ENCODE results near the gene EVA1B. TPM values are rescaled to one million over a fixed set of nuclear protein-coding genes. Genes with fewer than 3 reads are reported as not detected.

Gene EVA1B
- total RNA-seq, 1 experiment from 2014 or later, result 79.0 TPM

DNA sequence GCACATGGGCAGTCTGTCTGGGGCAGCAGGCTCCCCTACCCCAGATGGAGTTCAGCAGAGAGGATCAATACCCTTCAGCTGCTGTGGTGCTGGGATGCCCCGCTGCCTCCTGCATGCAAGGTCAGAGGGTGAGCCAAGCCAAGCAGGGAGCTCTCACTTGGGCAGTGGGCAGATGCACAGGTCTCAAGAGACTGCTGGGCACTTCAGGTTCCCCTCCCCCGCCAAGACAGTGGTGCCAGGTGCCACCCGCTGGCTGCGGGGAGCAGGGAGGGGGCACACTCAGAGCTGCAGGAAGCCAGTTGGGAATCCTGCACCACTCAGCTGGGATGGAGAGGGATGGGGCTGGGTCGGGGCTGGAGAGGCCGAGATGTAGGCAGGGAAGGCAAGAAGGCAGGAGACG is 15.8 kb upstream of the EVA1B start:
- in situ Hi-C loops (cut with HindIII; ENCODE audit: low pct_unique_long_range_greater_than_20kb, low sequenced_read_pairs), result no loop called here
- H3K27me3 ChIP-seq (ENCODE audit: control insufficient read depth, insufficient read depth, low read length), result no peaks in the 10 kb centered on the region
- no peak for DNase-seq (ENCODE audit: low read depth, low spot score)
- BruUV-seq (replicated peaks), result no TSS peak
- H3K9me3 ChIP-seq (ENCODE audit: control insufficient read depth, insufficient read depth, low read depth, low read length), result no peaks in the 10 kb centered on the region
- ChIA-PET CTCF (interaction anchor here (0.5 kb wide), 1 partner anchor 57 kb away, joined by 3 read pairs; no protein-coding TSS in a partner anchor), POLR2A (no interaction called here)
- H3K36me3 ChIP-seq (ENCODE audit: control insufficient read depth, insufficient read depth, low read length), result no peaks in the 10 kb centered on the region
- TF ChIP-seq, protein P1, sequence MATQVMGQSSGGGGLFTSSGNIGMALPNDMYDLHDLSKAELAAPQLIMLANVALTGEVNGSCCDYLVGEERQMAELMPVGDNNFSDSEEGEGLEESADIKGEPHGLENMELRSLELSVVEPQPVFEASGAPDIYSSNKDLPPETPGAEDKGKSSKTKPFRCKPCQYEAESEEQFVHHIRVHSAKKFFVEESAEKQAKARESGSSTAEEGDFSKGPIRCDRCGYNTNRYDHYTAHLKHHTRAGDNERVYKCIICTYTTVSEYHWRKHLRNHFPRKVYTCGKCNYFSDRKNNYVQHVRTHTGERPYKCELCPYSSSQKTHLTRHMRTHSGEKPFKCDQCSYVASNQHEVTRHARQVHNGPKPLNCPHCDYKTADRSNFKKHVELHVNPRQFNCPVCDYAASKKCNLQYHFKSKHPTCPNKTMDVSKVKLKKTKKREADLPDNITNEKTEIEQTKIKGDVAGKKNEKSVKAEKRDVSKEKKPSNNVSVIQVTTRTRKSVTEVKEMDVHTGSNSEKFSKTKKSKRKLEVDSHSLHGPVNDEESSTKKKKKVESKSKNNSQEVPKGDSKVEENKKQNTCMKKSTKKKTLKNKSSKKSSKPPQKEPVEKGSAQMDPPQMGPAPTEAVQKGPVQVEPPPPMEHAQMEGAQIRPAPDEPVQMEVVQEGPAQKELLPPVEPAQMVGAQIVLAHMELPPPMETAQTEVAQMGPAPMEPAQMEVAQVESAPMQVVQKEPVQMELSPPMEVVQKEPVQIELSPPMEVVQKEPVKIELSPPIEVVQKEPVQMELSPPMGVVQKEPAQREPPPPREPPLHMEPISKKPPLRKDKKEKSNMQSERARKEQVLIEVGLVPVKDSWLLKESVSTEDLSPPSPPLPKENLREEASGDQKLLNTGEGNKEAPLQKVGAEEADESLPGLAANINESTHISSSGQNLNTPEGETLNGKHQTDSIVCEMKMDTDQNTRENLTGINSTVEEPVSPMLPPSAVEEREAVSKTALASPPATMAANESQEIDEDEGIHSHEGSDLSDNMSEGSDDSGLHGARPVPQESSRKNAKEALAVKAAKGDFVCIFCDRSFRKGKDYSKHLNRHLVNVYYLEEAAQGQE (IDR thresholded peaks at IDR 0.05; ENCODE audit: insufficient read depth in 1 of 2, low read depth in 2 of 2, low read length in 1 of 2), result no peak
- TF ChIP-seq POLR2AphosphoS5 (IDR thresholded peaks at IDR 0.05; ENCODE audit: low read depth, low read length) (no peak), SIN3A (IDR thresholded peaks at IDR 0.05; ENCODE audit: borderline replicate concordance, insufficient read depth, low read depth, low read length) (no peak), TCF7L2 (IDR thresholded peaks at IDR 0.05; ENCODE audit: low read depth, low read length) (no peak)
- TF ChIP-seq, protein P2, sequence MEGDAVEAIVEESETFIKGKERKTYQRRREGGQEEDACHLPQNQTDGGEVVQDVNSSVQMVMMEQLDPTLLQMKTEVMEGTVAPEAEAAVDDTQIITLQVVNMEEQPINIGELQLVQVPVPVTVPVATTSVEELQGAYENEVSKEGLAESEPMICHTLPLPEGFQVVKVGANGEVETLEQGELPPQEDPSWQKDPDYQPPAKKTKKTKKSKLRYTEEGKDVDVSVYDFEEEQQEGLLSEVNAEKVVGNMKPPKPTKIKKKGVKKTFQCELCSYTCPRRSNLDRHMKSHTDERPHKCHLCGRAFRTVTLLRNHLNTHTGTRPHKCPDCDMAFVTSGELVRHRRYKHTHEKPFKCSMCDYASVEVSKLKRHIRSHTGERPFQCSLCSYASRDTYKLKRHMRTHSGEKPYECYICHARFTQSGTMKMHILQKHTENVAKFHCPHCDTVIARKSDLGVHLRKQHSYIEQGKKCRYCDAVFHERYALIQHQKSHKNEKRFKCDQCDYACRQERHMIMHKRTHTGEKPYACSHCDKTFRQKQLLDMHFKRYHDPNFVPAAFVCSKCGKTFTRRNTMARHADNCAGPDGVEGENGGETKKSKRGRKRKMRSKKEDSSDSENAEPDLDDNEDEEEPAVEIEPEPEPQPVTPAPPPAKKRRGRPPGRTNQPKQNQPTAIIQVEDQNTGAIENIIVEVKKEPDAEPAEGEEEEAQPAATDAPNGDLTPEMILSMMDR (IDR thresholded peaks at IDR 0.05), result no peak
- no peak for ATAC-seq
- peaks cover 5% of the 10 kb centered on the region; the same call in 1 of the 2 replicates for H3K4me1 ChIP-seq (ENCODE audit: control insufficient read depth, insufficient read depth, low read length)
- no peak overlapping the region for H3K4me3 ChIP-seq (ENCODE audit: low read depth in 2 of 2, low read length in 2 of 2)
- no peak overlapping the region for H3K27ac ChIP-seq (ENCODE audit: low read length)
- intact Hi-C loops (cut with micrococcal nuclease; ENCODE audit: unreplicated experiment), result no loop called here

DNA sequence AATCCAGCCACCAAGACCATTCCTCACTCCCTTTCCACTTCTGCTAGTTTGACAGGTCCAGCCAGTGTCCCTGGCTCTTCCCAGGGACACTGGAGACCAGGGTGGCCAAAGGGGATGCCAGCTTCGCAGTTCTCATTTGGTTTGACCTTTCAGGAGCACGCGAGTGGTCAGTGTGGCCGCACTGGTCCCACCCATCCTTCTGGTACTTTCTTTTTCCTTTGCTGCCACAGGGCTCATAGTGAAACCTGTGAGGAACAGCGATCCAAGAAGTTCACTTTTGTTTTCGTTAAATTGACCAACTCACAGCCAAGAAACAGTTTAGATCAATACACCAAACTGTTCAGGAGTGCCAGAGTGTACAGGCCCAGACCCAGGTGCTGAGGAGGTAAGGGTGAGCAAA is 14.4 kb upstream of the EVA1B start:
- Histone ChIP-seq H3K27me3 (ENCODE audit: control insufficient read depth, insufficient read depth, low read length) (no peaks in the 10 kb centered on the region), H3K4me3 (ENCODE audit: low read depth in 2 of 2, low read length in 2 of 2) (no peak overlapping the region), H3K27ac (ENCODE audit: low read length) (no peak overlapping the region), H3K36me3 (ENCODE audit: control insufficient read depth, insufficient read depth, low read length) (no peaks in the 10 kb centered on the region), H3K4me1 (ENCODE audit: control insufficient read depth, insufficient read depth, low read length) (no peaks in the 10 kb centered on the region), H3K9me3 (ENCODE audit: control insufficient read depth, insufficient read depth, low read depth, low read length) (no peaks in the 10 kb centered on the region)
- DNase-seq (ENCODE audit: low read depth, low spot score) (no peak), ATAC-seq (no peak)
- ChIA-PET POLR2A (no interaction called here), CTCF (no interaction called here)
- BruUV-seq (replicated peaks), result no TSS peak
- intact Hi-C loops (cut with micrococcal nuclease; ENCODE audit: unreplicated experiment) (no loop called here), in situ Hi-C loops (cut with HindIII; ENCODE audit: low pct_unique_long_range_greater_than_20kb, low sequenced_read_pairs) (no loop called here)
- no peak for TF ChIP-seq POLR2AphosphoS5 (IDR thresholded peaks at IDR 0.05; ENCODE audit: low read depth, low read length)
- TF ChIP-seq, protein P1 (IDR thresholded peaks at IDR 0.05; ENCODE audit: insufficient read depth in 1 of 2, low read depth in 2 of 2, low read length in 1 of 2), result no peak
- no peak for TF ChIP-seq SIN3A (IDR thresholded peaks at IDR 0.05; ENCODE audit: borderline replicate concordance, insufficient read depth, low read depth, low read length)
